Measurements from ENCODE around the gene ITPK1. TPM values are rescaled to one million over a fixed set of nuclear protein-coding genes. Genes with fewer than 3 reads are reported as not detected.

The ITPK1 gene
- total RNA-seq, 2 experiments from 2014 or later, result 17.8 to 34.7 TPM

- Histone ChIP-seq H2AFZ (ENCODE audit: low read length) (no peak overlapping the region; the same call in 1 of the 2 replicates), H3K4me3 (ENCODE audit: low read depth, low read length, poor library complexity, severe bottlenecking) (no peak overlapping the region), H4K20me1 (ENCODE audit: insufficient read depth, low read length) (no peaks in the 10 kb centered on the region), H3K27ac (ENCODE audit: low read depth, low read length, poor library complexity, severe bottlenecking) (no peak overlapping the region), H3K4me2 (ENCODE audit: low read length) (no peak overlapping the region), H3K9me2 (ENCODE audit: insufficient read depth, low read length) (no peaks in the 10 kb centered on the region), H3K4me1 (ENCODE audit: insufficient read depth, low read length, poor library complexity, severe bottlenecking) (peaks cover 4% of the 10 kb centered on the region), H3K9me3 (ENCODE audit: low read length) (no peaks in the 10 kb centered on the region), H3K79me2 (ENCODE audit: insufficient read depth, low read depth, low read length) (no peaks in the 10 kb centered on the region), H3K36me3 (ENCODE audit: insufficient read depth, low read length) (no peaks in the 10 kb centered on the region)
- no TSS peak for BruUV-seq (replicated peaks)
- TF ChIP-seq, protein P1, sequence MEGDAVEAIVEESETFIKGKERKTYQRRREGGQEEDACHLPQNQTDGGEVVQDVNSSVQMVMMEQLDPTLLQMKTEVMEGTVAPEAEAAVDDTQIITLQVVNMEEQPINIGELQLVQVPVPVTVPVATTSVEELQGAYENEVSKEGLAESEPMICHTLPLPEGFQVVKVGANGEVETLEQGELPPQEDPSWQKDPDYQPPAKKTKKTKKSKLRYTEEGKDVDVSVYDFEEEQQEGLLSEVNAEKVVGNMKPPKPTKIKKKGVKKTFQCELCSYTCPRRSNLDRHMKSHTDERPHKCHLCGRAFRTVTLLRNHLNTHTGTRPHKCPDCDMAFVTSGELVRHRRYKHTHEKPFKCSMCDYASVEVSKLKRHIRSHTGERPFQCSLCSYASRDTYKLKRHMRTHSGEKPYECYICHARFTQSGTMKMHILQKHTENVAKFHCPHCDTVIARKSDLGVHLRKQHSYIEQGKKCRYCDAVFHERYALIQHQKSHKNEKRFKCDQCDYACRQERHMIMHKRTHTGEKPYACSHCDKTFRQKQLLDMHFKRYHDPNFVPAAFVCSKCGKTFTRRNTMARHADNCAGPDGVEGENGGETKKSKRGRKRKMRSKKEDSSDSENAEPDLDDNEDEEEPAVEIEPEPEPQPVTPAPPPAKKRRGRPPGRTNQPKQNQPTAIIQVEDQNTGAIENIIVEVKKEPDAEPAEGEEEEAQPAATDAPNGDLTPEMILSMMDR (conservative IDR thresholded peaks at IDR 0.05; ENCODE audit: low read length), result no peak
- no peak for TF ChIP-seq EZH2phosphoT487 (IDR thresholded peaks at IDR 0.05; ENCODE audit: borderline replicate concordance, low read depth, low read length)
- POLR2A ChIA-PET, result interaction anchor here (1.1 kb wide), 1 partner anchor 181 kb away, joined by 3 read pairs; no protein-coding TSS in a partner anchor
- intact Hi-C loops (cut with micrococcal nuclease; ENCODE audit: unreplicated experiment), result loop anchor here (5.0 kb wide), 1 partner anchor 271 kb away; no protein-coding TSS in a partner anchor
- CTCF ChIA-PET (ENCODE audit: unreplicated experiment), result interaction anchor here (1.1 kb wide), 1 partner anchor 17 kb away, joined by 3 read pairs; no protein-coding TSS in a partner anchor
- no peak for DNase-seq (ENCODE audit: low spot score)
Observed at GRCh38 chr14:92951261-92951660, 164.5 kb downstream of the ITPK1 start.

DNA sequence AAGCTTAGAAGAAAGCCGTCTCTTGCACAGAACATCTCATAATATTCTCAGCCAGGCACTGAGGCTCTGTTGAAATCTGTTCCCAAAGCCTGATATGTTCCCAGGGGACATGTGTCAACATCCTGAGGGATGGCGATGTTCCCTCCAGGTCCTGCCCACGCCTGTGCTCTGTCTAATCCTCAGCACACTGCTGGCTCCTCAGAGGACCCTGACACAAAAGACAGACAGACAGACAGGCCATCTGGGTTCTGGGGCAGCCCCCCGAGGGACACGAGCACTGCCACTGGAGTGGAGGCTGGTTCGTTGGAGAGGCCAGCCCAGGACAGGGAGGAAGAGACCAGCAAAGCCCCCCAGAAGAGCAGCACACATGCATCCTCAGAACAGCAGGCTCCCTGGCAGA, 165.0 kb downstream of the ITPK1 start:
- Histone ChIP-seq H3K4me2 (ENCODE audit: low read length) (no peak overlapping the region), H3K4me1 (ENCODE audit: insufficient read depth, low read length, poor library complexity, severe bottlenecking) (peaks cover 4% of the 10 kb centered on the region), H3K79me2 (ENCODE audit: insufficient read depth, low read depth, low read length) (no peaks in the 10 kb centered on the region), H3K4me3 (ENCODE audit: low read depth, low read length, poor library complexity, severe bottlenecking) (no peak overlapping the region), H2AFZ (ENCODE audit: low read length) (no peak overlapping the region), H3K9me3 (ENCODE audit: low read length) (no peaks in the 10 kb centered on the region), H3K36me3 (ENCODE audit: insufficient read depth, low read length) (no peaks in the 10 kb centered on the region), H3K27ac (ENCODE audit: low read depth, low read length, poor library complexity, severe bottlenecking) (no peak overlapping the region), H4K20me1 (ENCODE audit: insufficient read depth, low read length) (no peaks in the 10 kb centered on the region), H3K9me2 (ENCODE audit: insufficient read depth, low read length) (no peaks in the 10 kb centered on the region)
- POLR2A ChIA-PET, result interaction anchor here (0.6 kb wide), 1 partner anchor 60 kb away, joined by 3 read pairs; no protein-coding TSS in a partner anchor
- intact Hi-C loops (cut with micrococcal nuclease; ENCODE audit: unreplicated experiment), result loop anchor here (5.0 kb wide), 1 partner anchor 272 kb away; no protein-coding TSS in a partner anchor
- CTCF ChIA-PET (ENCODE audit: unreplicated experiment), result no interaction called here
- TF ChIP-seq, protein P1 (conservative IDR thresholded peaks at IDR 0.05; ENCODE audit: low read length), result no peak
- TF ChIP-seq EZH2phosphoT487 (IDR thresholded peaks at IDR 0.05; ENCODE audit: borderline replicate concordance, low read depth, low read length), result no peak
- BruUV-seq (replicated peaks), result no TSS peak
- no peak for DNase-seq (ENCODE audit: low spot score)

- intact Hi-C loops (cut with micrococcal nuclease; ENCODE audit: unreplicated experiment), result loop anchor here (5.0 kb wide), 1 partner anchor 272 kb away; no protein-coding TSS in a partner anchor
- Histone ChIP-seq H3K4me1 (ENCODE audit: insufficient read depth, low read length, poor library complexity, severe bottlenecking) (peaks cover 4% of the 10 kb centered on the region), H3K4me2 (ENCODE audit: low read length) (no peak overlapping the region), H4K20me1 (ENCODE audit: insufficient read depth, low read length) (no peaks in the 10 kb centered on the region), H3K9me3 (ENCODE audit: low read length) (no peaks in the 10 kb centered on the region), H3K27ac (ENCODE audit: low read depth, low read length, poor library complexity, severe bottlenecking) (no peak overlapping the region), H3K4me3 (ENCODE audit: low read depth, low read length, poor library complexity, severe bottlenecking) (no peak overlapping the region), H3K36me3 (ENCODE audit: insufficient read depth, low read length) (no peaks in the 10 kb centered on the region), H2AFZ (ENCODE audit: low read length) (no peak overlapping the region), H3K79me2 (ENCODE audit: insufficient read depth, low read depth, low read length) (no peaks in the 10 kb centered on the region), H3K9me2 (ENCODE audit: insufficient read depth, low read length) (no peaks in the 10 kb centered on the region)
- no peak for TF ChIP-seq EZH2phosphoT487 (IDR thresholded peaks at IDR 0.05; ENCODE audit: borderline replicate concordance, low read depth, low read length)
- TF ChIP-seq, protein P1 (conservative IDR thresholded peaks at IDR 0.05; ENCODE audit: low read length), result no peak
- POLR2A ChIA-PET, result interaction anchor here (0.6 kb wide), 1 partner anchor 60 kb away, joined by 3 read pairs; no protein-coding TSS in a partner anchor
- no peak for DNase-seq (ENCODE audit: low spot score)
- no TSS peak for BruUV-seq (replicated peaks)
- CTCF ChIA-PET (ENCODE audit: unreplicated experiment), result no interaction called here
Observed at GRCh38 chr14:92950193-92950540, 165.6 kb downstream of the ITPK1 start.

Data from OCI-LY7 (cell line).